MM.1S (cell line): ENCODE measurements around the gene CACNA1C.

ENCODE experiments used
- CTCF ChIP-seq: fragments of 300-600 bp; sonication (generic); IDR thresholded peaks from 2 replicates; pipeline ENCODE4 v1.5.1; 2016; ENCODE audit warnings: antibody characterized with exemption, low read length, mixed read lengths
- EZH2 ChIP-seq: fragments of 300-600 bp; sonication (generic); optimal IDR thresholded peaks from 2 replicates; pipeline ENCODE3; 2017; ENCODE audit warnings: low read depth, mild to moderate bottlenecking, antibody characterized with exemption, low read length, mixed read lengths
- EZH2phosphoT487 ChIP-seq: fragments of 300-600 bp; sonication (generic); IDR thresholded peaks from 2 replicates; pipeline ENCODE4 v1.6.1; 2018; ENCODE audit warnings: antibody characterized with exemption, low read length

DNA sequence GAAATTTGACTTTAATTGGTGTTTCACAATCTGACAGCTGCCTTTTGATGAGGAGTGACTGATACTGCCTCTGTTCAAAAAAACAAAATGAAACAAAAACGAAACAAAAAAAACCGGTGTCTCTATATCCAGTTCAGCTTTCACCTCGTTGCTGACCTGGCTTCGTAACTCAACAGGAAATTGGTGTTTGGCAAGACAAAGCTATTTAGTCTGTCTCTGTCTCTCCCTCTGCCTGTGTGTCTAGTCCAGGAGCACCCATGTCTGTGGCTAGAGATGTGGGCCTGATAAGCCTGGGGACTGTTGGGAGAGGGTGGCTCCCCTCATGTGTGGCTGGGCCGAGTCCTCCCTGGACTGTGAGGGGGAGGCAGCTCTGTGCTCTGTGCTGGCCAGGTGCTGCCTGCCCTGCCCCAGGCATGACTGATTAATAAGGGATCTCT, 11.3 kb downstream of the CACNA1C start:
- TF ChIP-seq CTCF (no peak), EZH2 (no peak), EZH2phosphoT487 (no peak)
